ENCODE measurements around the gene TAF9.

- TF ChIP-seq CTCF (IDR thresholded peaks at IDR 0.05) = no peak
- TF ChIP-seq POLR2A (IDR thresholded peaks at IDR 0.05) = no peak
- no peak for TF ChIP-seq EP300 (IDR thresholded peaks at IDR 0.05)
- TF ChIP-seq POLR2AphosphoS5 (IDR thresholded peaks at IDR 0.05) = no peak
Measured at GRCh38 chr5:69378376-69378775, 9.1 kb upstream of the TAF9 start.
